Kidney (tissue), 14 donors: ENCODE measurements around the gene CLCN5. TPM values are rescaled to one million over a fixed set of nuclear protein-coding genes. Genes with fewer than 3 reads are reported as not detected.

Experiments used
- DNase-seq, 5 donors: peaks; one replicate each; pipeline ENCODE4 v3.0.0-alpha.2; 2013 to 2020
- FAIRE-seq: peaks from 2 replicates; lab custom pipeline; 2012; peaks lifted over from hg19 to GRCh38; lab: Jason Lieb, UNC
- H3K27ac ChIP-seq, 2 donors: one replicate each; pipeline ENCODE4 v1.7.0; 2013; ENCODE audit warnings: low read depth in 2 of 2, low read length in 2 of 2, inconsistent platforms in 1 of 2
- H3K27me3 ChIP-seq: one replicate; pipeline ENCODE4 v1.7.1; 2013; ENCODE audit warnings: low read length, inconsistent platforms; ENCODE audit not compliant: control insufficient read depth, insufficient read depth
- H3K36me3 ChIP-seq, 3 donors: one replicate each; pipeline versions ENCODE4 v1.7.0 to v1.7.1; 2013; ENCODE audit warnings: low read length in 3 of 3, control low read depth in 1 of 3, inconsistent platforms in 1 of 3; ENCODE audit not compliant: insufficient read depth in 3 of 3, control insufficient read depth in 2 of 3
- H3K4me1 ChIP-seq, 3 donors: one replicate each; pipeline versions ENCODE4 v1.7.0 to v1.7.1; 2013; ENCODE audit warnings: low read length in 3 of 3, inconsistent platforms in 1 of 3, low read depth in 1 of 3; ENCODE audit not compliant: control insufficient read depth in 2 of 3, insufficient read depth in 2 of 3
- H3K4me3 ChIP-seq, 3 donors: one replicate each; pipeline versions ENCODE4 v1.7.0 to v1.8.1; 2013; ENCODE audit warnings: low read length in 3 of 3, control low read depth in 1 of 3, inconsistent platforms in 1 of 3
- H3K9ac ChIP-seq, 3 donors: one replicate each; pipeline versions ENCODE4 v1.7.0 to v1.7.1; 2013; ENCODE audit warnings: low read length in 3 of 3, control low read depth in 1 of 3, inconsistent platforms in 1 of 3
- H3K9me3 ChIP-seq, 3 donors: one replicate each; pipeline versions ENCODE4 v1.7.0 to v1.7.1; 2013; ENCODE audit warnings: low read length in 3 of 3, control low read depth in 1 of 3, inconsistent platforms in 1 of 3; ENCODE audit not compliant: control insufficient read depth in 2 of 3, insufficient read depth in 1 of 3
- intact Hi-C: fragments of 100-400 bp; cut with DNase I; formaldehyde crosslinking; loops from one replicate; pipeline ENCODE4 v1.11.1; 2022
- polyA plus RNA-seq: library from polyadenylated mRNA; stranded (reverse); fragments of 350-450 nt; fragmentation: Illumina TruSeq; extraction: RNeasy Lipid Tissue Mini Kit (QIAGEN cat#74804); gene quantifications from one replicate; pipeline ENCODE4 v1.2.3, GENCODE V29; 2014; ENCODE audit warnings: low read depth, low replicate concordance; ENCODE audit not compliant: insufficient read depth
- total RNA-seq: library from RNA; stranded (reverse); fragmentation: NEBNext Ultra II Directional; extraction: Animal tissue kit (Norgen Biotek cat#: 25700); gene quantifications from one replicate; pipeline ENCODE4 v1.2.1, GENCODE V29; 2021
- TF ChIP-seq, protein P1 (sequence below): IDR thresholded peaks from 3 replicates; pipeline ENCODE4 v1.5.1; 2012; ENCODE audit warnings: mild to moderate bottlenecking, moderate library complexity, borderline replicate concordance; ENCODE audit not compliant: insufficient read depth; ENCODE audit errors: extremely low read depth
- donor health status: control.
- donor health status: control.
- donor health status: control.
- donor health status: control.
- donor health status: control.
- donor health status: DM: yes; HTN: yes; CAD: no.
- donor health status: Normal renal cell carcinoma (clear cell type).

CLCN5 gene
- total and polyA plus RNA-seq, 2 donors from 2014 or later = 21.1 to 29.7 TPM

GRCh38 chrX:50103176-50103575 lies 180.8 kb downstream of the CLCN5 start:
- intact Hi-C loops = no loop called here
- no peak overlapping the region for H3K9ac ChIP-seq
- peaks cover 0 to 8% (median 0%) of the 10 kb centered on the region in 3 donors for H3K4me1 ChIP-seq
- H3K27me3 ChIP-seq = no peaks in the 10 kb centered on the region
- TF ChIP-seq, protein P1, sequence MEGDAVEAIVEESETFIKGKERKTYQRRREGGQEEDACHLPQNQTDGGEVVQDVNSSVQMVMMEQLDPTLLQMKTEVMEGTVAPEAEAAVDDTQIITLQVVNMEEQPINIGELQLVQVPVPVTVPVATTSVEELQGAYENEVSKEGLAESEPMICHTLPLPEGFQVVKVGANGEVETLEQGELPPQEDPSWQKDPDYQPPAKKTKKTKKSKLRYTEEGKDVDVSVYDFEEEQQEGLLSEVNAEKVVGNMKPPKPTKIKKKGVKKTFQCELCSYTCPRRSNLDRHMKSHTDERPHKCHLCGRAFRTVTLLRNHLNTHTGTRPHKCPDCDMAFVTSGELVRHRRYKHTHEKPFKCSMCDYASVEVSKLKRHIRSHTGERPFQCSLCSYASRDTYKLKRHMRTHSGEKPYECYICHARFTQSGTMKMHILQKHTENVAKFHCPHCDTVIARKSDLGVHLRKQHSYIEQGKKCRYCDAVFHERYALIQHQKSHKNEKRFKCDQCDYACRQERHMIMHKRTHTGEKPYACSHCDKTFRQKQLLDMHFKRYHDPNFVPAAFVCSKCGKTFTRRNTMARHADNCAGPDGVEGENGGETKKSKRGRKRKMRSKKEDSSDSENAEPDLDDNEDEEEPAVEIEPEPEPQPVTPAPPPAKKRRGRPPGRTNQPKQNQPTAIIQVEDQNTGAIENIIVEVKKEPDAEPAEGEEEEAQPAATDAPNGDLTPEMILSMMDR = no peak
- H3K36me3 ChIP-seq = no peaks in the 10 kb centered on the region
- no peak for FAIRE-seq
- no peak overlapping the region for H3K4me3 ChIP-seq
- no peak for DNase-seq
- H3K27ac ChIP-seq = no peak overlapping the region
- H3K9me3 ChIP-seq = no peaks in the 10 kb centered on the region

- Histone ChIP-seq H3K9ac (no peak overlapping the region), H3K27me3 (no peaks in the 10 kb centered on the region), H3K27ac (no peak overlapping the region), H3K36me3 (no peaks in the 10 kb centered on the region), H3K4me3 (no peak overlapping the region), H3K9me3 (no peaks in the 10 kb centered on the region), H3K4me1 (peaks cover 0 to under 1% (median 0%) of the 10 kb centered on the region in 3 donors)
- DNase-seq (no peak), FAIRE-seq (peak; percentile 6)
- TF ChIP-seq, protein P1 = no peak
- intact Hi-C loops = no loop called here
These were observed 181.6 kb downstream of the CLCN5 start for GRCh38 chrX:50103866-50104566.

GRCh38 chrX:50106051-50106675 lies 183.8 kb downstream of the CLCN5 start:
- H3K4me1 ChIP-seq = no peaks in the 10 kb centered on the region
- TF ChIP-seq, protein P1 = no peak
- H3K36me3 ChIP-seq = no peaks in the 10 kb centered on the region
- no peaks in the 10 kb centered on the region for H3K27me3 ChIP-seq
- H3K9ac ChIP-seq = no peak overlapping the region
- FAIRE-seq (no peak), DNase-seq (no peak)
- intact Hi-C loops = no loop called here
- H3K4me3 ChIP-seq = no peak overlapping the region
- no peaks in the 10 kb centered on the region for H3K9me3 ChIP-seq
- H3K27ac ChIP-seq = no peak overlapping the region
